SK-N-MC (cell line): Measurements from ENCODE around the gene TEX22.

Experiments
- DNase-seq: peaks from one replicate; pipeline ENCODE4 v3.0.0-alpha.2; 2011; ENCODE audit warnings: low read depth, low spot score
- H3K27ac ChIP-seq: fragments of 200-600 bp; sonication (generic); 2 replicates; pipeline ENCODE4 v1.5.1; 2016; ENCODE audit warnings: mixed run types
- H3K36me3 ChIP-seq: fragments of 200-600 bp; sonication (generic); 2 replicates; pipeline ENCODE4 v1.6.1; 2017; ENCODE audit warnings: antibody characterized with exemption, low read length, mixed read lengths; ENCODE audit not compliant: insufficient read depth
- H3K4me3 ChIP-seq: fragments of 200-600 bp; sonication (generic); 2 replicates; pipeline ENCODE4 v1.5.1; 2016
- H3K9ac ChIP-seq: fragments of 200-600 bp; sonication (generic); 2 replicates; pipeline ENCODE4 v1.8.0; 2017; ENCODE audit warnings: mixed run types, mixed read lengths; ENCODE audit not compliant: insufficient read length
- H3K9me3 ChIP-seq: fragments of 200-600 bp; sonication (generic); 2 replicates; pipeline ENCODE4 v1.6.1; 2017; ENCODE audit warnings: low read depth, mild to moderate bottlenecking, antibody characterized with exemption, low read length, moderate library complexity, mixed read lengths
- EZH2 ChIP-seq: fragments of 200-600 bp; sonication (generic); IDR thresholded peaks from one replicate; pipeline ENCODE4 v1.6.1; 2017; ENCODE audit warnings: antibody characterized with exemption
- FOXP2 ChIP-seq: optimal IDR thresholded peaks from 2 replicates; pipeline ENCODE3; 2011; ENCODE audit warnings: mild to moderate bottlenecking, moderate library complexity; ENCODE audit not compliant: insufficient read depth; ENCODE audit errors: extremely low read length, control extremely low read depth
- POLR2AphosphoS5 ChIP-seq: IDR thresholded peaks from 2 replicates; pipeline ENCODE4 v1.6.1; 2012; ENCODE audit warnings: mild to moderate bottlenecking, low read depth, low read length, borderline replicate concordance

The TEX22 gene

DNA sequence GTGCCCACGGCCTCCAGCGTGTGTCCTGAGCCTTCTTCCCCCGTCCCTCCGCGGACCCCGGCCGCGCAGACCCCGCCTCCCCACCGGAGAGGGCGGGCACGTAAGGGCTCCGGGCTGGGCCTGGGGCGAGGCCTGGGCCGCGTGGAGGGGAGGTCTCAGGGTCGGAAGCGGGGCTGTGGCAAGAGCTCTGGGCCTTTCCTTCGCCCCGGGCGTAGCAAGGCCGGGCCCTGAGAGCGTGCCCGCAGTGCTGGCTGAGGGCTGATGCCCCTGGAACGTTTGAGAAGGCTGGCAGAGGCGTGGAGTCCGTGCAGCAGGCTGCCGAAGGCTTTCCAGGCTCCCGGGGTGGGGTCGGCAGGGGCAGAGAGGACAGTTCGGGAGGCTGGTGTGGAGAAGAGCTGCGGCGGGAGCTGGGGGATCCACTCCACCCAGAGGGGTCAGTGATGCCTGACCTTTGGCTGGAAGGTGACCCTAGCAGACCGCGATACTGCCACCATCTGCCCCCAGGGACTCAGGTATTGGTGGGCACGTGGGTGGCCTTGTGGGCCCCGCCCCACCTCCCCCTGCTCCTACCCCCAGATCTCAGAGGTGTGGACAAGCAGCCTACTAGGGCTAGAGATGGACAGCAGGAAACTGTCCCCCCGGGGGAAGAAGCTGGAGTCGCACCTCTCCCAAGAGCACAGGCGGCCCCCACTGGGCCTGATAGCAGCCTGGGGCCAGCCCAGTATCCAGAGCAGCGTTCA, 558 bp downstream of the TEX22 start:
- Histone ChIP-seq H3K36me3 (peaks cover 23% of the 10 kb centered on the region), H3K4me3 (peak overlapping the region; percentile 94), H3K27ac (peak overlapping the region; percentile 72), H3K9ac (peak overlapping the region; percentile 94), H3K9me3 (no peaks in the 10 kb centered on the region)
- DNase-seq: no peak
- no peak for TF ChIP-seq FOXP2
- TF ChIP-seq POLR2AphosphoS5: peak; percentile 43; the same call in 1 of the 2 replicates

DNA sequence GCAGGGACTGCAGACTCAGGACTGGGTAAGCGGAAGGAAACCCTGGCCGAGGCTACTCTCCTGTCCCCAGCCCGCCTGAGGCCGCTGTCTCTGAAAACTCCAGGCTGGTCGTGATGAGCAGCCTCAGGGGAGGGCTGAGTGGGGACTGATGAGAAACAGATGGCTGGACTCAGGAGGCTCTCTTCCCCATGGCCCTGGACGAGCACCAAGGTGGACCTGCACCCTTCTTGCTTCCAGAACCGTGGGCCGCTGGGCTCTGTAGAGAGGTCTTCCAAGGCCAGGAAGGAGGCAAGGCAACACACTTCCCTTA, 1.1 kb downstream of the TEX22 start:
- DNase-seq: no peak
- Histone ChIP-seq H3K9ac (no peak overlapping the region), H3K36me3 (peaks cover 23% of the 10 kb centered on the region), H3K4me3 (peak overlapping the region; percentile 94), H3K9me3 (no peaks in the 10 kb centered on the region), H3K27ac (no peak overlapping the region)
- TF ChIP-seq POLR2AphosphoS5 (no peak), EZH2 (no peak), FOXP2 (no peak)

DNA sequence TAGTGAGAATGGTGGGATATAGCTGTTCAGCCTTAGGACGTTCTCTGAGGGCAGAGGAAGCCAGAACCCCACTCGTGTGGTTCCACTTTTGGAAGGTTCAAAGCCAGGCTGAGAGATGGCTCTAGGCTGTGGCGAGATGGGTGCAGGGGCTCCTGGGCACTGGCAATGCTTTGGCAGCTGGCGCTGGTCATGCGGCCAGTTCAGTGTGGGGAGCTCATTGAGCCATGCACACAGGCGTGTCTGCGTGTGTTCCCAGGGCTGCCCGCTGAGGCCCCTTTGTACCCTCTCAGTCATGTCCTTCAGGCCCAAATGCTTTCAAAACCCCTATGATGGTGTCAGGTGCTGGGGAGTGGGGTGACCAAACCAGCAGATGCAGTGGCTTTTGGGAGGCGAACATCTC, 1.7 kb downstream of the TEX22 start:
- DNase-seq: no peak
- Histone ChIP-seq H3K9ac (no peak overlapping the region), H3K36me3 (peaks cover 23% of the 10 kb centered on the region), H3K4me3 (no peak overlapping the region), H3K9me3 (no peaks in the 10 kb centered on the region), H3K27ac (no peak overlapping the region)
- no peak for TF ChIP-seq FOXP2
- TF ChIP-seq POLR2AphosphoS5: no peak; the same call in 1 of the 2 replicates
- TF ChIP-seq EZH2: no peak

DNA sequence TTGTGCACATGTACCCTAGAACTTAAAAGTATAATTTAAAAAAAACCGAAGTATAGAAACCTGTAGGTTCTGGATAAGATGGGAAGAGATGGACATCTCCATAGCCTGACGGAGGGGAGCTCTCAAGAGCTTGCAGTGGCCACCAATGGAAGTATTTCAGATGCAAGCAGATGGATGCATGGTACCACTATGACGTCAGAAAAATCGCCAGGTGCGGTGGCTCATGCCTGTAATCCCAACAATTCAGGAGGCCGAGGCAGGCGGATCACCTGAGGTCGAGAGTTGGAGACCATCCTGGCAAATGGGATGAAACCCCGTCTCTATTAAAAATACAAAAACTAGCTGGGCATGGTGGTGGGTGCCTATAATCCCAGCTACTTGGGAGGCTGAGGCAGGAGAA, 3.4 kb downstream of the TEX22 start:
- DNase-seq: no peak
- peaks cover 23% of the 10 kb centered on the region for H3K36me3 ChIP-seq
- no peaks in the 10 kb centered on the region for H3K9me3 ChIP-seq
- TF ChIP-seq FOXP2 (no peak), EZH2 (no peak), POLR2AphosphoS5 (no peak)
- H3K27ac ChIP-seq: no peak overlapping the region
- no peak overlapping the region for H3K9ac ChIP-seq
- no peak overlapping the region for H3K4me3 ChIP-seq

DNA sequence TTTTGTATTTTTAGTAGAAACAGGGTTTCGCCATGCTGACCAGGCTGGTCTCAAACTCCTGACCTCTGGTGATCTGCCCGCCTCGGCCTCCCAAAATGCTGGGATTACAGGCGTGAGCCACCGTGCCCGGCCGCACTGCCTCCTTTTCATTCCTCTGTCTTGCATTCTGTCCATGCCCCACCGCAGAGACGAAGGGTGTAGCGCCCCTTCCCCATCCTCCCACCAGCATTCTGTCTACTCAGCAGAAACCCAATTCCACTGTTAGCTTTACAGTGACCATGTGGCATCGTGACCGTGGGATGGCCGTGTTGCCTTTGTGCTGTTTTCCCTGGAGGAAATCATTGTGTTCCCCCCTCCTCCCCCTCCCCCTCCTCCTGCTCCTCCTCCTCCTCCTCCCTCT, 10.3 kb downstream of the TEX22 start:
- H3K4me3 ChIP-seq: no peak overlapping the region
- no peaks in the 10 kb centered on the region for H3K9me3 ChIP-seq
- no peak for DNase-seq
- TF ChIP-seq FOXP2 (no peak), EZH2 (no peak), POLR2AphosphoS5 (no peak)
- H3K27ac ChIP-seq: no peak overlapping the region
- H3K36me3 ChIP-seq: no peaks in the 10 kb centered on the region
- H3K9ac ChIP-seq: no peak overlapping the region

DNA sequence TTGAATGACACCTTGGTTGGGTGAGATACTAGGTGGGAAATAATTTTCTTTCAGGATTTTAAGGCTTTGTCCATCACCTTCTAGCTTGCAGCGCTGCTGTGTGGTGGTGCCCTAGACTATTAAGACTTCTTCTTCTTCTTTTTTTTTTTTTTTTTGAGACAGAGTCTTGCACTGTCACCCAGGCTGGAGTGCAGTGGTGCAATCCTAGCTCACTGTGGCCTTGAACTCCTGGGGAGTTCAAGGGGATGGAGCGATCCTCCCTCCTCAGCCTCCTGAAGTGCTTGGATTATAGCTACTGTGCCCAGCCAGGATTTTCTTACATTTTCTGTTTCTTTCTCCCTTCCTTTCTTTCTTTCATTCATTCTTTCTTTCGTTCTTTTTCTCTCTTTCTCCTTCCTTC, 11.0 kb downstream of the TEX22 start:
- no peak for DNase-seq
- no peak for TF ChIP-seq POLR2AphosphoS5
- H3K9ac ChIP-seq: no peak overlapping the region
- no peaks in the 10 kb centered on the region for H3K36me3 ChIP-seq
- no peak overlapping the region for H3K4me3 ChIP-seq
- H3K9me3 ChIP-seq: no peaks in the 10 kb centered on the region
- H3K27ac ChIP-seq: peak overlapping the region; percentile 75

DNA sequence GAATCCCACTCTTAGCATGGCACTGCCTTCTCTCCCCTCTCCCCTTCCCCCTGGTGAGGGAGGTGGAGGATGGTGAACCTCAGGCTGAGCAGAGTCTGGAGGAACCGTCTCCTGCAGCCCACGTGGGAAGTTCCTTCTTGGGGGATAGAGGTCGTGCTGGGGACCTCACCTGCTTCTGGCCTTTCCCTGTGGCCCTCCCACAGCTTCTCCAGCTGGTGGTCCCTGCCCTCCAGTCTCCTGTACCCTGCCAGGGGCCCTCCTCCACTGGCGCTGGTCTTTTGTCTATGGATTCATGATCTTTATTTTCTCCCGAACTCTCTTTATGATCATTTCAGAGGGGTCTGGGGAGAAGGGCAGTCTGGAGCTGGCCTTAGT, 12.3 kb downstream of the TEX22 start:
- no peak for TF ChIP-seq POLR2AphosphoS5
- TF ChIP-seq FOXP2: no peak
- TF ChIP-seq EZH2: no peak
- no peak for DNase-seq
- no peaks in the 10 kb centered on the region for H3K36me3 ChIP-seq
- no peaks in the 10 kb centered on the region for H3K9me3 ChIP-seq
- H3K4me3 ChIP-seq: peak overlapping the region; percentile 58
- peak overlapping the region; percentile 88 for H3K27ac ChIP-seq
- H3K9ac ChIP-seq: no peak overlapping the region

DNA sequence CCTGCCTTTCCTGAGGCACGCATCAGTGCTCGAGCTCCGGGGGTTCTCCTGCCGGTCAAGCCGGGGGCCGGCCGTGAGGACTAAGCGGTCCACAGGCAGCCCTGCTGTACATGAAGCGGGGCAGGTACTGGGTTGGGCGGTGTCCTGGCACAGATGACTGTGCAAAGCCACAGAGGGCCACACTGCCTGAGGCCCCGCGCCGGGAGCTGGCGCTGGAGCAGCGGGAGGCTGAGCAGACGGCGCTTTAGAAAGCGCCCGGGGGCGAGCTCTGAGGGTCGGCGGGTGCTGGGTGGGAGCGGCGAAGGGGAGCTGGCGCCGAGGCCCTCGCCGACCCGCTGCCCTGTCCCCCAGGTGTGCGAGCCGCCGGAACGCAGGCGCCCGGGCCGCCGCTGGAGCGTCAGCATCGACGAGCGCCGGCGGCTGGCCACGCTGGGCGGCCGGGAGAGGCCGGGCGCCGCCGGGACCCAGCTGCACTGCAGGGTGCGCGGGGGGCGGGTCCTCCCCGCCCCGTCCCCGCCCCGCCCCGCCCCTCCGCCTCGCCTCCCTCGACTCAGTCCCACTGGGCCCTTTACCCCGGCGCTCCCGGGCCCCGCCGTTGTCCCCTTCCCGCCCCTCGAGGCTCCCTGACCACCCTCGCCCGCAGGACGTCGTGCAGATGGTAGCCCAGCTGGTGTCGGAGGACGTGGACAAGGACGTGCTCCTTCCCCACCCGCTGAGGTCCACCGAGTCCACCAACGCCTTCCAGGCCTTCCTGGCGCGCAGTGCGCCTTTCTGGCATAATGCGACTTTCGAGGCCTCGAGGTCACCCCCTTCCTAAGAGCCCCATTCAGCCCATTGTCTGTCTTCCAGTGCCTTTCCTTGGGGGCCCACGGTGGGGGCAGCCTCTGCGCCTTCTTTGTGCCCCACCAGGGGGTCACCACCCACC, 12.9 kb downstream of the TEX22 start:
- Histone ChIP-seq H3K27ac (peak overlapping the region; percentile 88), H3K36me3 (no peaks in the 10 kb centered on the region), H3K4me3 (peak overlapping the region; percentile 70), H3K9me3 (no peaks in the 10 kb centered on the region), H3K9ac (peak overlapping the region; percentile 40)
- TF ChIP-seq EZH2 (no peak), FOXP2 (no peak), POLR2AphosphoS5 (peak; percentile 46)
- no peak for DNase-seq
